HEK293 (cell line): ENCODE data around the gene TYRP1.

Experiments
- FEZF1 ChIP-seq: fragments of 450-650 bp; formaldehyde crosslinking; IDR thresholded peaks from 2 replicates; pipeline ENCODE4 v1.5.1; 2016; ENCODE audit warnings: missing biosample characterization, missing genetic modification characterization
- GLIS1 ChIP-seq: fragments of 450-650 bp; formaldehyde crosslinking; IDR thresholded peaks from 2 replicates; pipeline ENCODE4 v1.5.1; 2016; ENCODE audit warnings: missing biosample characterization, missing genetic modification characterization
- MZF1 ChIP-seq: fragments of 450-650 bp; formaldehyde crosslinking; IDR thresholded peaks from 2 replicates; pipeline ENCODE4 v1.5.1; 2017; ENCODE audit warnings: missing biosample characterization, missing genetic modification characterization, borderline replicate concordance
- PRDM4 ChIP-seq: fragments of 450-650 bp; formaldehyde crosslinking; IDR thresholded peaks from 2 replicates; pipeline ENCODE4 v1.5.1; 2017; ENCODE audit warnings: missing biosample characterization, missing genetic modification characterization
- SETDB1 ChIP-seq: IDR thresholded peaks from one replicate; pipeline ENCODE4 v1.6.1; 2017; ENCODE audit warnings: mild to moderate bottlenecking, low read length, moderate library complexity, mixed read lengths; ENCODE audit not compliant: insufficient read length
- WT1 ChIP-seq: fragments of 450-650 bp; formaldehyde crosslinking; IDR thresholded peaks from 2 replicates; pipeline ENCODE4 v1.5.1; 2016; ENCODE audit warnings: missing biosample characterization, missing genetic modification characterization
- ZBTB11 ChIP-seq: fragments of 450-650 bp; formaldehyde crosslinking; conservative IDR thresholded peaks from 2 replicates; pipeline ENCODE4 v1.5.1; 2016; ENCODE audit warnings: low read depth, missing biosample characterization, missing genetic modification characterization
- ZBTB44 ChIP-seq: fragments of 450-650 bp; IDR thresholded peaks from 2 replicates; pipeline ENCODE4 v1.5.1; 2018; ENCODE audit warnings: missing biosample characterization, mild to moderate bottlenecking, missing genetic modification characterization
- ZNF148 ChIP-seq: fragments of 450-650 bp; formaldehyde crosslinking; IDR thresholded peaks from 2 replicates; pipeline ENCODE4 v1.5.0; 2017; ENCODE audit warnings: missing biosample characterization, missing genetic modification characterization, borderline replicate concordance
- ZNF426 ChIP-seq: fragments of 450-650 bp; formaldehyde crosslinking; IDR thresholded peaks from 2 replicates; pipeline ENCODE4 v1.5.1; 2017; ENCODE audit warnings: missing biosample characterization, missing genetic modification characterization, mild to moderate bottlenecking, inconsistent platforms, moderate library complexity
- ZNF529 ChIP-seq: fragments of 450-650 bp; formaldehyde crosslinking; IDR thresholded peaks from 2 replicates; pipeline ENCODE4 v1.5.1; 2017; ENCODE audit warnings: missing genetic modification characterization, missing biosample characterization; ENCODE audit not compliant: insufficient replicate concordance
- ZNF580 ChIP-seq: fragments of 450-650 bp; formaldehyde crosslinking; IDR thresholded peaks from 2 replicates; pipeline ENCODE4 v1.5.1; 2016; ENCODE audit warnings: missing biosample characterization, missing genetic modification characterization
- ZNF629 ChIP-seq: fragments of 450-650 bp; formaldehyde crosslinking; IDR thresholded peaks from 2 replicates; pipeline ENCODE4 v1.5.1; 2017; ENCODE audit warnings: missing biosample characterization, missing genetic modification characterization
- ZNF664 ChIP-seq: fragments of 450-650 bp; formaldehyde crosslinking; IDR thresholded peaks from 2 replicates; pipeline ENCODE4 v1.5.1; 2016; ENCODE audit warnings: missing biosample characterization, missing genetic modification characterization
- ZNF776 ChIP-seq: fragments of 450-650 bp; formaldehyde crosslinking; IDR thresholded peaks from 2 replicates; pipeline ENCODE4 v1.5.0; 2017; ENCODE audit warnings: missing biosample characterization, missing genetic modification characterization, borderline replicate concordance
- ZNF843 ChIP-seq: fragments of 450-650 bp; formaldehyde crosslinking; IDR thresholded peaks from 2 replicates; pipeline ENCODE4 v1.5.1; 2016; ENCODE audit warnings: missing biosample characterization, missing genetic modification characterization
- ZSCAN23 ChIP-seq: fragments of 450-650 bp; formaldehyde crosslinking; IDR thresholded peaks from 2 replicates; pipeline ENCODE4 v1.5.1; 2016; ENCODE audit warnings: missing biosample characterization, missing genetic modification characterization

Gene TYRP1

GRCh38 chr9:12696931-12697622 is 3.9 kb downstream of the TYRP1 start (continued):
- no peak for TF ChIP-seq ZBTB11 (tag by site-specific recombination)
- TF ChIP-seq ZNF580 (tag by site-specific recombination), result peak; percentile 19; the same call in 1 of the 2 replicates
- 0 out of 2 replicates have a peak, but pooled peaks have one; percentile 20 for TF ChIP-seq GLIS1 (tag by site-specific recombination)
- TF ChIP-seq ZSCAN23, result no peak
- no peak for TF ChIP-seq SETDB1
- TF ChIP-seq MZF1 (tag by site-specific recombination), result peak; percentile 95; the same call in 1 of the 2 replicates
- no peak for TF ChIP-seq ZNF148 (tag by site-specific recombination)
- peak; percentile 53 for TF ChIP-seq FEZF1
- TF ChIP-seq WT1, result peak; percentile 33; the same call in 1 of the 2 replicates
- TF ChIP-seq ZNF426 (tag by site-specific recombination), result no peak
- TF ChIP-seq ZNF664 (tag by site-specific recombination), result no peak
- TF ChIP-seq ZNF629 (tag by site-specific recombination), result no peak
- no peak for TF ChIP-seq ZNF529
- TF ChIP-seq PRDM4, result peak; percentile 73
- no peak for TF ChIP-seq ZNF776 (tag by site-specific recombination)
- peak; percentile 60; the same call in 1 of the 2 replicates for TF ChIP-seq ZBTB44 (tag by site-specific recombination)
- peak; percentile 72 for TF ChIP-seq ZNF843
